Fibroblast of villous mesenchyme (primary cell): ENCODE results near the gene GPBP1L1. TPM values are rescaled to one million over a fixed set of nuclear protein-coding genes. Genes with fewer than 3 reads are reported as not detected.

Source experiments
- DNase-seq: peaks from one replicate; pipeline ENCODE4 v3.0.0-alpha.2; 2010; ENCODE audit warnings: low read depth
- H3K4me3 ChIP-seq: 2 replicates; pipeline ENCODE4 v1.5.1; 2011; ENCODE audit warnings: low read depth, mild to moderate bottlenecking, low read length
- total RNA-seq: library from RNA; depleted of rRNA; stranded (reverse); fragments of >200 nt; gene quantifications from 2 replicates; pipeline ENCODE4 v1.2.3, GENCODE V29; 2012
- TF ChIP-seq, protein P1 (sequence below): IDR thresholded peaks from 2 replicates; pipeline ENCODE4 v1.5.1; 2012; ENCODE audit warnings: low read depth, mild to moderate bottlenecking, low read length; ENCODE audit not compliant: insufficient read depth

GPBP1L1 gene
- total RNA-seq, 1 donor = 122 TPM

DNA sequence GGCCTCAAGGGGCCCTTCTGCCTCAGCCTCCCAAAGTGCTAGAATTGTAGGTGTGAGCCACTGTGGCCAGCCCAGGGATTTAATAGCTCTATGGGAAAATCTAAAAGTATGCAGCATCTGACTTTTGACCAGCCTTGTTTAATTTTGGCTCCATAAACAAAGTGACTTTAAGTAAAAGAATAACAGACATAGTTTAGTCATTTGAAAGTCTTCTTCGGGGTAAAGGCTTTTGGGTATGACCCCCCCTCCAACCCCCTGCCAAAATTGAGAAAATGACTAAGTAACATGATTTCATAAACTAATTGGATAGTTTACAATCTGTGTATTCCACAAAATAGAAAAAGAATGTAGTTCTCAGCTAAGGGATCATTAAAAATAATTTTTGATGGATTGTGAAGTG is 17.0 kb downstream of the GPBP1L1 start:
- H3K4me3 ChIP-seq = no peak overlapping the region
- TF ChIP-seq, protein P1, sequence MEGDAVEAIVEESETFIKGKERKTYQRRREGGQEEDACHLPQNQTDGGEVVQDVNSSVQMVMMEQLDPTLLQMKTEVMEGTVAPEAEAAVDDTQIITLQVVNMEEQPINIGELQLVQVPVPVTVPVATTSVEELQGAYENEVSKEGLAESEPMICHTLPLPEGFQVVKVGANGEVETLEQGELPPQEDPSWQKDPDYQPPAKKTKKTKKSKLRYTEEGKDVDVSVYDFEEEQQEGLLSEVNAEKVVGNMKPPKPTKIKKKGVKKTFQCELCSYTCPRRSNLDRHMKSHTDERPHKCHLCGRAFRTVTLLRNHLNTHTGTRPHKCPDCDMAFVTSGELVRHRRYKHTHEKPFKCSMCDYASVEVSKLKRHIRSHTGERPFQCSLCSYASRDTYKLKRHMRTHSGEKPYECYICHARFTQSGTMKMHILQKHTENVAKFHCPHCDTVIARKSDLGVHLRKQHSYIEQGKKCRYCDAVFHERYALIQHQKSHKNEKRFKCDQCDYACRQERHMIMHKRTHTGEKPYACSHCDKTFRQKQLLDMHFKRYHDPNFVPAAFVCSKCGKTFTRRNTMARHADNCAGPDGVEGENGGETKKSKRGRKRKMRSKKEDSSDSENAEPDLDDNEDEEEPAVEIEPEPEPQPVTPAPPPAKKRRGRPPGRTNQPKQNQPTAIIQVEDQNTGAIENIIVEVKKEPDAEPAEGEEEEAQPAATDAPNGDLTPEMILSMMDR = no peak
- DNase-seq = peak; percentile 41

- TF ChIP-seq, protein P1 = no peak
- no peak overlapping the region for H3K4me3 ChIP-seq
- no peak for DNase-seq
Measured at GRCh38 chr1:45668526-45668925, 17.8 kb downstream of the GPBP1L1 start.

DNA sequence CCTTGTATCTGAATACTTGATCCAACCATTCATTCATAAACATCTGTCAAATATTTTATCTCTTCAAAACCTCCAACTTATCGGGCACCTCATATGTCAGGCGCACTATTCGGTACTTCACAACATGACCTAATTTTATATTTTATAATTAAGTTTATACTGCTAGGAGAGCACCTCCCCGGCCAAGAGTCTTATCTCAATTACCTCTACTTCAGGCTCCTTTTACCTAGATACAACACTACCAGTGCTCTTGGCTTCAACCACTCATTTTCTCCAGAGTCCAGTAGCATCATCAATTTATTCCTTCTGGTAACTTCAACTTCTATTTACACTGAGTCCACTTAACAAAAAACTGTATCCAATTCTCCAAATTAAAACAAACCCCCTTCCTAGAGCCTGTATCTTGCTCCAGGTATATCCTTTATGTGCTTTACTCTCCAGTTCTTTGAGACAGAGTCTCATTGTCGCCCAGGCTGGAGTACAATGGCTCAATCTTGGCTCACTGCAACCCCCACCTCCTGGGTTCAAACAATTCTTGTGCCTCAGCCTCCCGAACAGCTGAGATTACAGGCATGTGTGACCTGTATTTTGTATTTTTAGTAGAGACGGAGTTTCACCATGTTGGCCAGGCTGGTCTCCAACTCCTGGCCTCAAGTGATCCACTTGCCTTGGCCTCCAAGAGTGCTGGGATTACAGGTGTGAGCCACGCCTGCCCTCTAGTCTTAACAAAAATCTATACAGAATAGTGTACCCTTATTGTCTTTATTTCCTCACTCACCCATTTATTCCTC is 18.8 kb downstream of the GPBP1L1 start:
- TF ChIP-seq, protein P1 = no peak

DNA sequence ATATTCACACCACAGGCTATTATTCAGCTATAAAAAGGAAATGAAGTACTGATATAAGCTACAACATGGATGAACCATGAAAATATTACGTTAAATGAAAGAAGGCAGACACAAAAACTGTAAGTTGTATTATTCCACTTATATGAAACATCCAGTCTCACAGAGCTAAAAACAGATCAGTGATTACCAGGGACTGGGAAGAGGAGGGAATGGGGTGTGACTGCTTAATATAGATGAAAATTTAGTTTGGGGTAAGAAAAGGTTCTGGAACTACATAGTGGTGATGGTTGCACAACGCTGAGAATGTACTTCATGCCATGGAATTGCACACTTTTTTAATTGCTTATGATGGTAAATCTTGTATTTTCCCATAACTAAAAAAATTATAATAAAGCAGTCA is 19.5 kb downstream of the GPBP1L1 start:
- TF ChIP-seq, protein P1 = no peak
- DNase-seq = no peak
- H3K4me3 ChIP-seq = no peak overlapping the region

More for the DNA sequence above, 18.8 kb downstream of the GPBP1L1 start:
- no peak for DNase-seq
- H3K4me3 ChIP-seq = no peak overlapping the region

- no peak overlapping the region for H3K4me3 ChIP-seq
- DNase-seq = no peak
- TF ChIP-seq, protein P1 = no peak
Measured at GRCh38 chr1:45660336-45660735, 26.0 kb downstream of the GPBP1L1 start.

DNA sequence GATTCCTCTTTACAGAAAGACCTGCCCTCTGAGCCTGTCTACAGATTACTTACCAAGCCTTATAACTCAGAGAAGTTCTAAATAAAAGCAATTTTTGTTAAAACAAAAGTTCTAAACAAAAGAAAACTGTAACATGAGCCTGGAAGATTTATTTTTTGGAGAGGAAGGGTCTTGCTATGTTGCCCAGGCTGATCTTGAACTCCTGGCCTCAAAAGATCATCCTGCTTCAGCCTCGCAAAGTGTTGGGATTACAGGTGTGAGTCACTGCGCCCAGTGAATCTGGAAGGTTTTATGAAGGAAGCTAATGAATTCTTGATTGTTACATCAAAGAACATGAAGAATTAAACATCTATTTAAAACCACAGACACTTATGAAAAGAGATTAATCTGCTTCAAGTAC is 27.1 kb downstream of the GPBP1L1 start:
- TF ChIP-seq, protein P1 = no peak
- H3K4me3 ChIP-seq = no peak overlapping the region
- no peak for DNase-seq

- no peak for DNase-seq
- H3K4me3 ChIP-seq = no peak overlapping the region
Measured at GRCh38 chr1:45658171-45658570, 28.2 kb downstream of the GPBP1L1 start.

More at GRCh38 chr1:45658171-45658570, 28.2 kb downstream of the GPBP1L1 start:
- TF ChIP-seq, protein P1 = no peak
